DOHH2 (cell line): ENCODE measurements around the gene EPS8.

Source experiments
- CTCF ChIP-seq: fragments of 200-600 bp; sonication (generic); IDR thresholded peaks from one replicate; pipeline ENCODE4 v1.5.1; 2014; ENCODE audit warnings: antibody characterized with exemption, mild to moderate bottlenecking, low read depth, low read length; ENCODE audit not compliant: poor library complexity, severe bottlenecking
- EZH2phosphoT487 ChIP-seq: fragments of 200-600 bp; sonication (generic); IDR thresholded peaks from 2 replicates; pipeline ENCODE4 v1.6.1; 2017; ENCODE audit warnings: borderline replicate concordance, mild to moderate bottlenecking, antibody characterized with exemption, low read length, moderate library complexity, mixed read lengths

GRCh38 chr12:15751741-15752140 is 37.4 kb downstream of the EPS8 start:
- TF ChIP-seq CTCF (no peak), EZH2phosphoT487 (no peak)
